GM12891 (cell line): Measurements from ENCODE around the gene EVA1A.

Experiments used
- PAX5 ChIP-seq: IDR thresholded peaks from 2 replicates; pipeline ENCODE4 v1.6.1; 2011; ENCODE audit warnings: low read length, moderate library complexity, mild to moderate bottlenecking; ENCODE audit not compliant: insufficient read depth, severe bottlenecking
- POLR2A ChIP-seq: IDR thresholded peaks from 2 replicates; pipeline ENCODE4 v1.6.1; 2011; ENCODE audit warnings: low read depth, low read length, control low read depth
- POLR2AphosphoS5 ChIP-seq: IDR thresholded peaks from 2 replicates; pipeline ENCODE4 v1.6.1; 2011; ENCODE audit warnings: low read depth, low read length, control low read depth
- SPI1 ChIP-seq: IDR thresholded peaks from 2 replicates; pipeline ENCODE4 v1.6.1; 2011; ENCODE audit warnings: low read depth, low read length, control low read depth
- TAF1 ChIP-seq: IDR thresholded peaks from 2 replicates; pipeline ENCODE4 v1.6.1; 2011; ENCODE audit warnings: low read depth, low read length, control low read depth

DNA sequence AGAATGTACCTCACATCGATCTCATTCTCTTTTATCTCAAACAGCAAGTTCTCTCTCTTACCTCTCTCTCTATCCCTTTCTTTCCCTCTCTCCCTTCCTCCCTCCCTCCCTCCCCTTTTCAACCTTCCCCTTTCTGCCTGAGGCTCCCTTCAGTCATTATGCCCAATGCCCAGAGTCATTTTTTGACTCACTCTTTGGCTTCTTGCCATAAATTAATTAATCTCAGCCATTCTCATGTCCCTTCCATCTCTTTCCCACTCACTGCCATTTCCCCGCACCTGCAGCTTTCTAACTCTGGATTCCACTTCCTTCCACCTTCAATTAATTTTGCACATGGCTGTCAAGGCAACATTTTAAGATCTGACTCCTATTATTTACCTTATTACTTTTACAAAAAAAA is 60.1 kb downstream of the EVA1A start:
- TF ChIP-seq POLR2AphosphoS5 (no peak), POLR2A (no peak), PAX5 (no peak), TAF1 (no peak), SPI1 (no peak)
